DOHH2 (cell line): Measurements from ENCODE around the gene CCIN.

Experiments used
- H3F3A ChIP-seq: fragments of 200-600 bp; sonication (generic), shearing (Covaris generic); 2 replicates; pipeline ENCODE4 v1.6.0; 2016; ENCODE audit warnings: antibody characterized with exemption, mild to moderate bottlenecking; ENCODE audit not compliant: control insufficient read depth, insufficient read depth
- H3K27ac ChIP-seq: fragments of 200-600 bp; sonication (generic); 2 replicates; pipeline ENCODE4 v1.5.1; 2014; ENCODE audit warnings: low read depth, mild to moderate bottlenecking, low read length, moderate library complexity
- H3K27me3 ChIP-seq: fragments of 200-600 bp; sonication (generic); 2 replicates; pipeline ENCODE4 v1.6.1; 2014; ENCODE audit warnings: mild to moderate bottlenecking, low read length, mixed read lengths; ENCODE audit not compliant: control insufficient read depth
- H3K36me3 ChIP-seq: fragments of 200-600 bp; sonication (generic); 2 replicates; pipeline ENCODE4 v1.6.1; 2014; ENCODE audit warnings: mild to moderate bottlenecking, low read length, moderate library complexity, mixed read lengths; ENCODE audit not compliant: control insufficient read depth
- H3K4me1 ChIP-seq: fragments of 200-600 bp; sonication (generic); 2 replicates; pipeline ENCODE4 v1.6.1; 2014; ENCODE audit warnings: mild to moderate bottlenecking, low read length, mixed read lengths; ENCODE audit not compliant: control insufficient read depth
- H3K4me2 ChIP-seq: fragments of 200-600 bp; sonication (generic); 2 replicates; pipeline ENCODE4 v1.6.0; 2014; ENCODE audit warnings: mild to moderate bottlenecking, low read length, moderate library complexity
- H3K4me3 ChIP-seq: fragments of 200-600 bp; sonication (generic); 2 replicates; pipeline ENCODE4 v1.5.1; 2014; ENCODE audit warnings: mild to moderate bottlenecking, low read length, mixed read lengths
- H3K79me2 ChIP-seq: fragments of 200-600 bp; sonication (generic); 2 replicates; pipeline ENCODE4 v1.6.1; 2014; ENCODE audit warnings: mild to moderate bottlenecking, low read length, mixed read lengths; ENCODE audit not compliant: control insufficient read depth
- H3K9me2 ChIP-seq: fragments of 200-600 bp; sonication (generic); replicated peaks from 2 replicates; pipeline ENCODE4 v1.6.1; 2014; ENCODE audit warnings: mild to moderate bottlenecking, low read length, mixed read lengths; ENCODE audit not compliant: control insufficient read depth
- H3K9me3 ChIP-seq: fragments of 200-600 bp; sonication (generic); 2 replicates; pipeline ENCODE4 v1.6.1; 2014; ENCODE audit warnings: antibody characterized with exemption, low read length, mixed read lengths; ENCODE audit not compliant: control insufficient read depth, insufficient read depth
- H4K20me1 ChIP-seq: fragments of 200-600 bp; sonication (generic); 2 replicates; pipeline ENCODE4 v1.6.0; 2014; ENCODE audit warnings: low read depth, mild to moderate bottlenecking, antibody characterized with exemption, low read length, moderate library complexity; ENCODE audit not compliant: control insufficient read depth, insufficient read depth
- CTCF ChIP-seq: fragments of 200-600 bp; sonication (generic); IDR thresholded peaks from one replicate; pipeline ENCODE4 v1.5.1; 2014; ENCODE audit warnings: antibody characterized with exemption, mild to moderate bottlenecking, low read depth, low read length; ENCODE audit not compliant: poor library complexity, severe bottlenecking
- EZH2phosphoT487 ChIP-seq: fragments of 200-600 bp; sonication (generic); IDR thresholded peaks from 2 replicates; pipeline ENCODE4 v1.6.1; 2017; ENCODE audit warnings: borderline replicate concordance, mild to moderate bottlenecking, antibody characterized with exemption, low read length, moderate library complexity, mixed read lengths

CCIN gene

GRCh38 chr9:36218411-36218901 is 49.3 kb downstream of the CCIN start:
- peaks cover 5% of the 10 kb centered on the region; the same call in 1 of the 2 replicates for H4K20me1 ChIP-seq

More at GRCh38 chr9:36218411-36218901, 49.3 kb downstream of the CCIN start:
- TF ChIP-seq CTCF = no peak
- no peak for TF ChIP-seq EZH2phosphoT487
- Histone ChIP-seq H3K27me3 (no peaks in the 10 kb centered on the region), H3K4me3 (no peak overlapping the region), H3K27ac (no peak overlapping the region), H3K9me2 (no peaks in the 10 kb centered on the region), H3F3A (peaks cover 9% of the 10 kb centered on the region), H3K9me3 (no peaks in the 10 kb centered on the region; the same call in 1 of the 2 replicates), H3K4me1 (no peaks in the 10 kb centered on the region), H3K79me2 (peaks cover 6% of the 10 kb centered on the region), H3K4me2 (no peak overlapping the region), H3K36me3 (peaks cover 89% of the 10 kb centered on the region)
